Gastrocnemius medialis (tissue), 4 donors: ENCODE results near the gene COPS3. TPM values are rescaled to one million over a fixed set of nuclear protein-coding genes. Genes with fewer than 3 reads are reported as not detected.

Experiments
- ATAC-seq, 2 donors: fragments of 150-250 bp; one replicate each; pipeline ENCODE4 v1.9.1; 2016
- DNase-seq, 2 donors: peaks; one replicate each; pipeline ENCODE4 v3.0.0-alpha.2; 2019
- H3K27ac ChIP-seq, 4 donors: fragments of 200-600 bp; sonication (generic); 1 replicate in 1 of 4; 2 replicates in 3 of 4; pipeline ENCODE4 v1.5.1; 2016 to 2018; ENCODE audit warnings: mild to moderate bottlenecking in 2 of 4, moderate library complexity in 1 of 4
- H3K27me3 ChIP-seq, 3 donors: fragments of 200-600 bp; sonication (generic) in 2 of 3; 1 replicate in 1 of 3; 2 replicates in 2 of 3; pipeline versions ENCODE4 v1.5.1 to v1.6.0; 2016 to 2019; ENCODE audit warnings: mild to moderate bottlenecking in 1 of 3, moderate library complexity in 1 of 3
- H3K36me3 ChIP-seq, 2 donors: fragments of 200-600 bp; sonication (generic) in 1 of 2; one replicate each; pipeline ENCODE4 v1.5.1; 2017 to 2018
- H3K4me1 ChIP-seq, 2 donors: fragments of 200-600 bp; sonication (generic) in 1 of 2; one replicate each; pipeline ENCODE4 v1.5.1; 2016 to 2017; ENCODE audit warnings: mild to moderate bottlenecking in 2 of 2
- H3K4me3 ChIP-seq, 4 donors: fragments of 200-600 bp; sonication (generic) in 3 of 4; 1 replicate in 1 of 4; 2 replicates in 3 of 4; pipeline ENCODE4 v1.5.1; 2016 to 2019; ENCODE audit warnings: mild to moderate bottlenecking in 2 of 4
- H3K9me3 ChIP-seq, 3 donors: fragments of 200-600 bp; sonication (generic) in 2 of 3; 1 replicate in 1 of 3; 2 replicates in 2 of 3; pipeline ENCODE4 v1.5.1; 2016 to 2019
- CTCF ChIP-seq, 5 experiments: fragments of 450-650 bp in 3 of 5; fragments of 200-600 bp in 2 of 5; sonication (generic) in 2 of 5; IDR thresholded peaks in 4 of 5; conservative IDR thresholded peaks in 1 of 5; 1 replicate in 4 of 5; 2 replicates in 1 of 5; pipeline ENCODE4 v1.5.1; 2016 to 2019; ENCODE audit warnings: antibody characterized with exemption in 5 of 5, mild to moderate bottlenecking in 3 of 5, moderate library complexity in 3 of 5
- POLR2A ChIP-seq, 2 donors: fragments of 450-650 bp; IDR thresholded peaks; one replicate each; pipeline ENCODE4 v1.6.1; 2017; ENCODE audit warnings: antibody characterized with exemption in 2 of 2, mild to moderate bottlenecking in 2 of 2, moderate library complexity in 2 of 2
- in situ Hi-C, 4 donors: fragments of 200-750 bp; cut with MboI; loops; one replicate each; pipeline versions ENCODE4 v1.15.0 to v1.8.0; 2017; ENCODE audit warnings: low sequenced_read_pairs in 4 of 4
- intact Hi-C: fragments of 100-400 bp; cut with DNase I; formaldehyde crosslinking; loops from one replicate; pipeline ENCODE4 v1.15.1; 2023; ENCODE audit warnings: low total_unique reads
- total RNA-seq, 4 donors: library from RNA; depleted of rRNA; stranded (reverse); fragments of >200 nt; gene quantifications; one replicate each; pipeline versions ENCODE4 v1.1.0 to v1.2.3, GENCODE V29; 2016

Gene COPS3
- total RNA-seq, 4 donors from 2014 or later, result 145 to 249 (median 175) TPM

- no peak for ATAC-seq
- TF ChIP-seq CTCF (IDR thresholded peaks at IDR 0.05 in 4 of 5, conservative IDR thresholded peaks at IDR 0.05 in 1 of 5), result no peak
- no peak for TF ChIP-seq POLR2A (IDR thresholded peaks at IDR 0.05)
- intact Hi-C loops (no loop called here), in situ Hi-C loops (no loop called here)
- Histone ChIP-seq H3K27ac (no peak overlapping the region), H3K4me3 (no peak overlapping the region), H3K27me3 (no peaks in the 10 kb centered on the region), H3K4me1 (no peaks in the 10 kb centered on the region), H3K36me3 (peaks cover 0 to 96% of the 10 kb centered on the region in 2 donors), H3K9me3 (no peaks in the 10 kb centered on the region)
- no peak for DNase-seq
Measured at GRCh38 chr17:17254036-17254435, 27.0 kb downstream of the COPS3 start.

GRCh38 chr17:17253406-17253805 is 27.6 kb downstream of the COPS3 start:
- Histone ChIP-seq H3K4me3 (no peak overlapping the region), H3K27ac (no peak overlapping the region), H3K9me3 (no peaks in the 10 kb centered on the region), H3K36me3 (peaks cover 0 to 96% of the 10 kb centered on the region in 2 donors), H3K4me1 (no peaks in the 10 kb centered on the region), H3K27me3 (no peaks in the 10 kb centered on the region)
- DNase-seq, result no peak
- no peak for TF ChIP-seq POLR2A (IDR thresholded peaks at IDR 0.05)
- TF ChIP-seq CTCF (IDR thresholded peaks at IDR 0.05 in 4 of 5, conservative IDR thresholded peaks at IDR 0.05 in 1 of 5), result no peak
- no peak for ATAC-seq
- intact Hi-C loops, result no loop called here
- in situ Hi-C loops, result no loop called here

GRCh38 chr17:17252149-17252661 is 28.8 kb downstream of the COPS3 start:
- DNase-seq (no peak), ATAC-seq (no peak)
- Histone ChIP-seq H3K4me1 (no peaks in the 10 kb centered on the region), H3K36me3 (peaks cover 0 to 96% of the 10 kb centered on the region in 2 donors), H3K27me3 (no peaks in the 10 kb centered on the region), H3K4me3 (no peak overlapping the region), H3K27ac (no peak overlapping the region), H3K9me3 (no peaks in the 10 kb centered on the region)
- in situ Hi-C loops (no loop called here), intact Hi-C loops (no loop called here)
- no peak for TF ChIP-seq POLR2A (IDR thresholded peaks at IDR 0.05)
- no peak for TF ChIP-seq CTCF (IDR thresholded peaks at IDR 0.05 in 4 of 5, conservative IDR thresholded peaks at IDR 0.05 in 1 of 5)

- H3K4me1 ChIP-seq, result no peaks in the 10 kb centered on the region
- in situ Hi-C loops (no loop called here), intact Hi-C loops (no loop called here)
- H3K9me3 ChIP-seq, result no peaks in the 10 kb centered on the region
- ATAC-seq (no peak), DNase-seq (no peak)
- no peak overlapping the region for H3K4me3 ChIP-seq
- H3K27ac ChIP-seq, result no peak overlapping the region
- TF ChIP-seq POLR2A (IDR thresholded peaks at IDR 0.05), result no peak
- no peak for TF ChIP-seq CTCF (IDR thresholded peaks at IDR 0.05 in 4 of 5, conservative IDR thresholded peaks at IDR 0.05 in 1 of 5)
- peaks cover 0 to 65% of the 10 kb centered on the region in 2 donors for H3K36me3 ChIP-seq
- no peaks in the 10 kb centered on the region for H3K27me3 ChIP-seq
Measured at GRCh38 chr17:17246879-17247278, 34.2 kb downstream of the COPS3 start.

- TF ChIP-seq POLR2A (IDR thresholded peaks at IDR 0.05) (no peak), CTCF (IDR thresholded peaks at IDR 0.05 in 4 of 5, conservative IDR thresholded peaks at IDR 0.05 in 1 of 5) (no peak)
- no peaks in the 10 kb centered on the region for H3K27me3 ChIP-seq
- H3K36me3 ChIP-seq, result peaks cover 0 to 28% of the 10 kb centered on the region in 2 donors
- intact Hi-C loops (no loop called here), in situ Hi-C loops (no loop called here)
- DNase-seq (no peak), ATAC-seq (no peak)
- peaks cover 0 to 3% of the 10 kb centered on the region in 2 donors for H3K4me1 ChIP-seq
- no peak overlapping the region for H3K4me3 ChIP-seq
- H3K9me3 ChIP-seq, result no peaks in the 10 kb centered on the region
- H3K27ac ChIP-seq, result no peak overlapping the region
Measured at GRCh38 chr17:17243163-17243562, 37.9 kb downstream of the COPS3 start.
